GM12878 (cell line): ENCODE results near the gene TXLNG. TPM values are rescaled to one million over a fixed set of nuclear protein-coding genes. Genes with fewer than 3 reads are reported as not detected.

Source experiments
- ATAC-seq: fragments of 200-7000 bp; cut with Tn5 transposase; 3 replicates; pipeline ENCODE4 v1.9.1; 2020; ENCODE audit warnings: mild to moderate bottlenecking, moderate library complexity
- BruUV-seq: library from RNA; stranded (reverse); fragments of 400-500 nt; replicated peaks from 2 replicates; lab custom pipeline; 2021; lab: Mats Ljungman, UMichigan
- CTCF ChIA-PET: fragments of 300-600 bp; sonication (Branson Sonifier 250); formaldehyde crosslinking; extraction: SDS; loops from one replicate; lab custom pipeline; 2021; ENCODE audit warnings: inconsistent platforms; lab: Yijun Ruan, JAX
- POLR2A ChIA-PET: fragments of 350-600 bp; formaldehyde crosslinking; extraction: SDS; loops from one replicate; lab custom pipeline; 2021; ENCODE audit warnings: inconsistent platforms; lab: Charles Lee
- RAD21 ChIA-PET: fragments of 300-600 bp; sonication (Branson Sonifier 250); formaldehyde crosslinking; loops from one replicate; lab custom pipeline; 2023; ENCODE audit warnings: antibody characterized with exemption; ENCODE audit not compliant: unreplicated experiment; lab: Charles Lee
- SMC1A ChIA-PET: fragments of 300-600 bp; sonication (Branson Sonifier 250); formaldehyde crosslinking; loops from one replicate; lab custom pipeline; 2023; ENCODE audit not compliant: unreplicated experiment, uncharacterized antibody; lab: Charles Lee
- DNase-seq: peaks from one replicate; pipeline ENCODE4 v3.0.0-alpha.2; 2011; ENCODE audit warnings: low read depth, low spot score
- FAIRE-seq: peaks from 3 replicates; lab custom pipeline; 2011; peaks lifted over from hg19 to GRCh38; lab: Jason Lieb, UNC
- H2AFZ ChIP-seq: 2 replicates; pipeline ENCODE4 v1.6.0; 2011; ENCODE audit warnings: low read depth, low read length, control low read depth; ENCODE audit not compliant: control insufficient read depth
- H3K27ac ChIP-seq: 2 replicates; pipeline ENCODE4 v1.5.1; 2011; ENCODE audit warnings: control low read depth; ENCODE audit not compliant: control insufficient read depth, insufficient read depth
- H3K27me3 ChIP-seq, 2 experiments: replicated peaks in 1 of 2; 2 replicates each; pipeline versions ENCODE4 v1.6.0 to v1.6.1; 2011; ENCODE audit warnings: low read length in 1 of 2; ENCODE audit not compliant: control insufficient read depth in 2 of 2, insufficient read depth in 2 of 2
- H3K36me3 ChIP-seq, 2 experiments: 2 replicates each; pipeline ENCODE4 v1.5.1; 2011; ENCODE audit warnings: low read length in 1 of 2; ENCODE audit not compliant: control insufficient read depth in 2 of 2, insufficient read depth in 2 of 2
- H3K4me1 ChIP-seq: 2 replicates; pipeline ENCODE4 v1.6.1; 2011; ENCODE audit warnings: mild to moderate bottlenecking, low read length, moderate library complexity, mixed read lengths; ENCODE audit not compliant: control insufficient read depth, insufficient read depth
- H3K4me2 ChIP-seq: 2 replicates; pipeline ENCODE4 v1.6.0; 2011; ENCODE audit warnings: control low read depth; ENCODE audit not compliant: control insufficient read depth, insufficient read depth
- H3K4me3 ChIP-seq: fragments of 200-600 bp; sonication (generic); 2 replicates; pipeline ENCODE4 v1.5.1; 2016
- H3K79me2 ChIP-seq: 2 replicates; pipeline ENCODE4 v1.6.0; 2011; ENCODE audit warnings: low read length; ENCODE audit not compliant: control insufficient read depth, insufficient read depth
- H3K9ac ChIP-seq: 2 replicates; pipeline ENCODE4 v1.8.0; 2011; ENCODE audit warnings: low read length, control low read depth, mixed read lengths; ENCODE audit not compliant: control insufficient read depth, insufficient read depth
- H3K9me3 ChIP-seq: replicated peaks from 3 replicates; pipeline ENCODE4 v1.5.1; 2011; ENCODE audit warnings: mild to moderate bottlenecking, low read length; ENCODE audit not compliant: control insufficient read depth, insufficient read depth
- H4K20me1 ChIP-seq: 2 replicates; pipeline ENCODE4 v1.6.0; 2011; ENCODE audit not compliant: control insufficient read depth, insufficient read depth
- ATF7 ChIP-seq: fragments of 450-650 bp; IDR thresholded peaks from 2 replicates; pipeline ENCODE4 v1.6.1; 2016; ENCODE audit warnings: low read depth, mild to moderate bottlenecking
- ELK1 ChIP-seq: IDR thresholded peaks from 2 replicates; pipeline ENCODE4 v1.6.1; 2012; ENCODE audit warnings: low read depth, low read length, improper control_type of control experiment
- FOS ChIP-seq: IDR thresholded peaks from 3 replicates; pipeline ENCODE4 v1.6.1; 2011; ENCODE audit warnings: borderline replicate concordance; ENCODE audit not compliant: insufficient read length; ENCODE audit errors: extremely low read depth
- GATAD2B ChIP-seq: fragments of 450-650 bp; conservative IDR thresholded peaks from 2 replicates; pipeline ENCODE4 v1.6.1; 2017; ENCODE audit warnings: low read depth, mild to moderate bottlenecking, moderate library complexity
- IKZF2 ChIP-seq, 2 experiments: fragments of 450-650 bp; IDR thresholded peaks; 2 replicates each; pipeline ENCODE4 v1.6.1; 2017; ENCODE audit warnings: mild to moderate bottlenecking in 2 of 2, moderate library complexity in 2 of 2
- JUNB ChIP-seq: IDR thresholded peaks from 2 replicates; pipeline ENCODE4 v1.6.1; 2016; ENCODE audit warnings: antibody characterized with exemption, mild to moderate bottlenecking
- RFX5 ChIP-seq: IDR thresholded peaks from 2 replicates; pipeline ENCODE4 v1.6.1; 2011; ENCODE audit warnings: low read depth, low read length, improper control_type of control experiment
- SIX5 ChIP-seq: IDR thresholded peaks from 2 replicates; pipeline ENCODE4 v1.6.1; 2011; ENCODE audit warnings: mild to moderate bottlenecking, low read depth, low read length, moderate library complexity; ENCODE audit not compliant: severe bottlenecking
- SRF ChIP-seq, 2 experiments: IDR thresholded peaks; 2 replicates each; pipeline ENCODE4 v1.6.1; 2011; ENCODE audit warnings: low read depth in 2 of 2, low read length in 2 of 2, mild to moderate bottlenecking in 1 of 2, moderate library complexity in 1 of 2
- WRNIP1 ChIP-seq: IDR thresholded peaks from 2 replicates; pipeline ENCODE4 v1.6.1; 2011; ENCODE audit warnings: low read depth, low read length, improper control_type of control experiment, borderline replicate concordance
- WGBS: methylation state at CpG from one replicate; pipeline ENCODE4 v1.1.6; 2016; ENCODE audit warnings: low lambda C conversion rate; ENCODE audit not compliant: insufficient replicate concordance, insufficient coverage; ENCODE audit errors: missing lambda C conversion rate; 5-methylcytosine and 5-hydroxymethylcytosine counted together
- in situ Hi-C: fragments of 300-500 bp; cut with MboI; formaldehyde crosslinking; loops from 9 replicates; pipeline ENCODE4 v1.14.3; 2018; ENCODE audit warnings: mixed read lengths
- intact Hi-C: fragments of 100-400 bp; cut with micrococcal nuclease; formaldehyde crosslinking; loops from one replicate; pipeline ENCODE4 v1.14.2; 2022; ENCODE audit not compliant: unreplicated experiment
- polyA plus RNA-seq, 11 experiments: library from polyadenylated mRNA; depleted of rRNA in 4 of 11; unstranded in 6 of 11; stranded (reverse) in 5 of 11; fragments of >200 nt; fragmentation: Nextera tagmentation in 4 of 11; fragmentation: Illumina TruSeq in 1 of 11; extraction: Ambion mirVana in 4 of 11; extraction: Trizol in 1 of 11; gene quantifications; 1 replicate in 1 of 11; 2 replicates in 10 of 11; pipeline versions ENCODE4 v1.2.1 to v1.2.3, GENCODE V29; 2011 to 2016; ENCODE audit warnings: inconsistent platforms in 2 of 11, missing spikeins in 2 of 11, low read depth in 1 of 11
- total RNA-seq, 4 experiments: library from RNA; depleted of rRNA in 3 of 4; stranded (reverse); fragments of >200 nt in 3 of 4; fragmentation: Illumina TruSeq in 1 of 4; extraction: Trizol in 1 of 4; gene quantifications; 2 replicates each; pipeline versions ENCODE4 v1.2.1 to v1.2.3, GENCODE V29; 2013 to 2021

Gene TXLNG
- total and polyA plus RNA-seq, 10 of the 15 experiments (the other 5 are each of a cell fraction or from before 2014, with no cell fraction given), result 9.9 to 40.7 (median 19.5) TPM

DNA sequence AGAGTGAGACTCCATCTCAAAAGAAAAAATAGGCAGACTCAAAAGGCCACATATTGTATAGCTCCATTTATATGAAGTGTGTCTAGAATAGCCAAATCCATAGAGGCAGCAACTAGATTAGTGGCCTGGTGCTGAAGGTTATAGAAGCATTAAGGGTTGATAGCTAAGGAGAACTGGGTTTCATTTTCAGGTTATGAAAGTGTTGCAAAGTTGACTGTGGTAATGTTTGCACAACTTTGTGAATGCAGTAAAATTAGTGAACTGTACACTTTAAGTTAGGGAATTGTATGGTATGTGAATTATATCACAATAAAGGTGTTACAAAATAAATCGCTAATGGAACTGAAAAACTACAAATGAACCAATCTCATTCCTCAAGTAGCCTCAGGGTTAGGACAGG is 28.3 kb downstream of the TXLNG start:
- no TSS peak for BruUV-seq
- Histone ChIP-seq H3K27me3 (no peaks in the 10 kb centered on the region), H3K27ac (no peak overlapping the region), H3K36me3 (peaks cover 0 to 5% of the 10 kb centered on the region in 2 experiments; a peak in 2 of 4 replicates), H3K4me3 (no peak overlapping the region), H4K20me1 (no peaks in the 10 kb centered on the region; the same call in 1 of the 2 replicates), H3K79me2 (no peaks in the 10 kb centered on the region; the same call in none of the 2 replicates), H2AFZ (no peak overlapping the region), H3K4me2 (no peak overlapping the region), H3K9ac (no peak overlapping the region), H3K4me1 (no peaks in the 10 kb centered on the region), H3K9me3 (no peaks in the 10 kb centered on the region)
- ATAC-seq, result no peak
- no peak for DNase-seq
- intact Hi-C loops (no loop called here), in situ Hi-C loops (no loop called here)
- TF ChIP-seq ELK1 (no peak), GATAD2B (no peak), WRNIP1 (no peak), SIX5 (no peak), JUNB (no peak), IKZF2 (IDR thresholded peaks at IDR 0.05) (no peak), FOS (no peak), ATF7 (no peak), RFX5 (no peak), SRF (IDR thresholded peaks at IDR 0.05; ENCODE audit: low read depth in 2 of 2, low read length in 2 of 2) (no peak)
- ChIA-PET CTCF (interaction anchor here (0.7 kb wide), 1 partner anchor 14 kb away, joined by 3 read pairs; no protein-coding TSS in a partner anchor), SMC1A (no interaction called here), RAD21 (no interaction called here), POLR2A (no interaction called here)
- FAIRE-seq, result no peak
- WGBS, result 100% methylated on average over 1 of the region's 1 CpG
